Measurements from ENCODE around the gene MYO3B.
"Not testable (repeated sequence)": the region's sequence is repeated elsewhere in the genome, so short reads cannot be mapped to it uniquely, and the experiment has no call there.

The MYO3B gene

GRCh38 chr2:170212625-170213280 is 34.8 kb downstream of the MYO3B start:
- DNase-seq = no peak

GRCh38 chr2:170213281-170213625 is 35.3 kb downstream of the MYO3B start:
- DNase-seq = not testable (repeated sequence)

DNA sequence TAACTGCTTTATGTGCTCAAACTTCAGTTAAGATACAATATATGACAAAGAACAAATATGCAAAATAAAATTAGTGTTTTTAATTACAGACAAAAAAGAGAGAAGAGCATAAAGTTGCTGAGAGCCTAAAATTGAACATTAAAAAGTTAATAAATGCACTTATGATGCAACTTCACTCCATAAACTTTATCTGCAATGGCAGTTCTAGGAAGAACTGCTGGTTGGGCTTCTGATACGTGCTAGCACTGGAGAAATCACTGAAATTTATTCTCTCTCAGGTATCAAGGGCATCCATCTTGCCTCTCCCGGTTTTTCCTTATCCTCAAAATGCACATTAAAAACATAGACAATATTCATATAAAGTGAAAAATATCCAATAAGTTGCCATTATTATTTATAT is 35.7 kb downstream of the MYO3B start:
- DNase-seq = no peak

GRCh38 chr2:170214309-170214948 is 36.5 kb downstream of the MYO3B start:
- DNase-seq = no peak

DNA sequence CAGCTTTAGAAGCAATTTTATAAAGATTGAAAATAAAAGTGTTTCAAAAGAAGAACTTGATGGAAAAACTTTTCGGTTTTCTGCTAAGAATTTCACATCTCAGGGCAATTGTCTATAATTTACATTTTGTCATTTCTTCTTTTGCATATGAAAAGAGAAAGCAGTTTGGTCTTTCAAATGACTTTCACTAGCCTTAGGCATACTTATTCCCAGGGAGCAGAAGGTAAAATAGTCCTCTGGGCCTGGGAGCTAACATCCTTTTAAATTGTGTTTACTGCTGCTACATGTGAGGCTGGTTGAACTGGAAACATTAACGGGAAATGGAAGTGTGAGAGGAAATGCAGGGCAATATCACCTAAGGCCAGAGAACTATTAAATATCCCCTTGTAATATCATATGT is 37.1 kb downstream of the MYO3B start:
- DNase-seq = no peak

- DNase-seq = no peak
Observed at GRCh38 chr2:170216428-170216827, 38.5 kb downstream of the MYO3B start.

GRCh38 chr2:170216981-170217380 is 39.0 kb downstream of the MYO3B start:
- DNase-seq = no peak

DNA sequence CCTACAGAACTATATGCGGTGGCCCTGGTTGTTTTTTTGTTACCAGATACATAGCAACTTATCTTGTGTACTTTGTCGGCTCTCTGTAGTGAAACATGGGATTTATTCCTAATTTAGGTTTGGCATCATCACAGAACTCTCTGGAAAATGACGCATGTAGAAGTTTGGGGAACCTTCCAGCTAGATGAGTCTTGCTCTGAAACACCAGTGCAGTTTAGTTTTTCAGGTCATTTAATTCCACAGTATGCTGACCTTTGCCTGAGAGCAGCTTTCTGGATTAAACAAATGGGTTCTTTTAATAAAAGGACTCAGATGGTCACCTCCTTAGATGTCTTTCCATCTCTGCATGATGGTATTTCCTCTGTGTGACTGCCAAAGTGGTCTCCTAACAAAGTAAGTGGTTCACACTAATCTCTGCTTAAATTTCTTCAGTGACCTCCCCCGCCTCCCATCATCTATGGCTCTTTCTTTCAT is 39.9 kb downstream of the MYO3B start:
- DNase-seq = no peak

- DNase-seq = no peak
Observed at GRCh38 chr2:170218456-170218855, 40.5 kb downstream of the MYO3B start.

GRCh38 chr2:170218931-170219330 is 41.0 kb downstream of the MYO3B start:
- DNase-seq = peak; percentile 66

DNA sequence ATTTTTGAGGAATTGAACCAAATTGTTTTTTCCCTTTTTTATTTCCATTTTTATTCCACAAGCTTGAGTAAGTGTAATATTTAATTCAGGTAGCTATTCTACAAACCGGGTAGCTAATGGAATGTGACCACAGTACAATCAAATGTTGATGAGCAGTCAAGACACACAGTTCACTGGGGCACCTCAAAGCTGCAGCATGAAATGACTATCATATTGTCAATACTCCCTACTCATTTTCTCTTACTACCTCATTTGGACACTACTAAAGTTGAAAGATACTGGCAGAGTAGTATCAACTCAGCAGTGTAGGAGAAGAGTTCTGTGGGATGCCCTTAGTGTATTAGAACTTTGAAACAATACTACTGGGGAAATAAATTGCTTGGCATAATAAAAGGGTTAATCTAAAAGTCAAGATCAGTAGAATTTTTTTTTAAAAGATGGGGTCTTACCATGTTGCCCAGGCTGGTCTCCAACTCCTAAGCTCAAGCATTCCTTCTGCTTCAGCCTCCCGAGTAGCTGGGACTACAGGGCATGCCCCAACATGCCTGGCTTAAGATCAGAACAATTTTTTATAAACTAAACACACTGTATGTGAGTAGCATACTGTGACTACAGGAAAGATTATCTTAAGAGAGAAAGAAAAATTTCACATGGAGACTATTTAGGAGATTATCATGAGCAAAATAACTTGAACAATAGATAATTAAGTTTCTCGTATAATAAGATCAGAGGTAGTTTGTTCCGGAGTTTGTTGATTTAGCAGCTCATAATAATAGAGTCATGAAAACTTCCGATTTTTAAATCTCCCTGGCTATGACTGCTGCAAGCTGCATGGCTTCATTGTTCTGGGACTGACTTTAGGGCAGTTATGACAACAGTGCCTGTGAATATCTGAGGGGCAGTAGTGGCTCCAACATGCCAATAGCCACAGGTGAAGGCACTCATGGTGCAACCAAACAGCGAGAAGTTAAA is 43.7 kb downstream of the MYO3B start:
- DNase-seq = no peak

- DNase-seq = no peak
Observed at GRCh38 chr2:170222298-170222697, 44.4 kb downstream of the MYO3B start.

DNA sequence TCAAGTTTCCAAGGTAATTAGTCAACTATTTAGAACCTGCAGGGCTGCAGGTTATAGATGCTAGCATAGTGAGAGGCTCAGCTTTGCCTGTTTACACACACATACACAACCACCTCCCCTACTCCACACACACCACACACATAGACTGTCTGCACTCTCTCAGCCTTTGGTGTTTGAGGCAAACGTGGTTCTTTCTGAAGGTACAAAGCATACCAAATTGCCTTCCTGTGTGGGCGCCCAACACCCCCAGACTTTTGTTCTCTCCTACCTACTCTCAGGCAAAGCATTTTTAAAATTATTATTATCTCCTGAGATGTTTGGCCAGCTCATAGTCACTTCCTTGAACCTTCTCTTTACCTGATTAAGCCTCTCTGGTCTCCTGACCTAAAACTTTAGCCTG is 44.9 kb downstream of the MYO3B start:
- no peak for DNase-seq

DNA sequence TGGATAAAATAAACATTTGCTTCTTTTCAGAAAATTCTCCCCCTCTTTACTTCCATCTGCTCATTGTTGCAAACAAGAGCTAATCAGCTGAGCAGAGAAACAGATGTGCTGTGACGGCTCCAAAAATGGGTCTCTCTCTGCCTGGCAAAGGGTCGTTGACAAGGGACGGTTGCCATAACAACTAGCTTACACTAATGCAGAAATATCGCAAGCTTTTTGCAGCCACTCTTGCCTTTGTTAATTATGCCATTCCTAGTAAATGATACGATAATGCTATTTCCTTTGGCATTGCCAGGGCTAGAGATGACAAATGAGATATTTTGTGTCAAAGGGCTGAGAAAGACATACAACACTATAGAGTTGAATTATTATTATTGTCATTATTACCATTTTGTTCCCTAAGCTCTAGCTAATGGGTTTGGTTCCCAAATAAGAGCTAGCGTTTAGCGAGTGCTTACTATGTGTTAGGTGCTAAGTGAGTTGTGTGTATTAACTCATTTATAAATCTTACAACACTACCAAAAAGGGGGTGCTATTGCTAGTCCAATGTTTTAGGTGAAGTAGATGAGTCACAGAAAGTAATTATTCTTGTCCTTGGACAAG is 46.8 kb downstream of the MYO3B start:
- DNase-seq = no peak

DNA sequence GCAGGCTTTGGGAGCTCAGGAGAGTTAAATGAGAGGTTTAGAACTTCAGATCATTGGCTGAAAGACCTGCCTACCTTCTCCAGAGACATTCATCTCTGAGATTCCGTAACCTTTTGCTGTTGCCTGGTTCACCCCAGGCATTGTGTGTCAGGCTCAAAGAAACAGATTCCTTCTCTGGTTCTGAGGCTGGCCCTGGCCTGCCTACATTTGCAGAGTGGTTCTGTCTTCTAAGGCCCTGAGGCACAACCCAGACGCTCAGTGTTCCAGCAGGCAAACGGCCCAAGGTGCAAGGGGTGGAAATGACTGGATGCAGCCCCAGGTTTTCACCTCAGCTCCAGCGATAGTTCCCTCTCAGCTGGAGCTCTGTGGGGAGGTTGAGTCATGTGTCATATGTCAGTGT is 48.3 kb downstream of the MYO3B start:
- peak; percentile 75 for DNase-seq

- no peak for DNase-seq
Observed at GRCh38 chr2:170227507-170227947, 49.6 kb downstream of the MYO3B start.

- DNase-seq = no peak
Observed at GRCh38 chr2:170227951-170228350, 50.0 kb downstream of the MYO3B start.

DNA sequence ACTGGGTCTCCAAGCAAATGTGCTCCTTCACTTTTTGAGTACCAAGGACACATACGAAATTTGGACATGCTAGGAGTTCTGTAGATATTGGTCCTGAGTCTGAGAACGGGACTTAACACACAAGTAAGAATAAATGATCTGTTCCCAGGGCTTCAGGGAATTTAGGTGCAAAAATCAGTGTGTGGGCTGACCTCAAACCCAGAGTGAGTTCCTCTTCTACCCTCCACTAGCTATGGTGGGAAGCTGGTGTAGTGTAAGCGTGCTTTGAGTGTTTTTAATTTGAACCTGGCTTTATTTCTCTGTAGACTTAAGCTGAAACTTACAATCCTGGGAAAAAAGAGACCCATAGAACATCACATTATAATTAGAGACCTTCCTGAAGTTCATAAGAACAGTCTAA is 50.5 kb downstream of the MYO3B start:
- no peak for DNase-seq

GRCh38 chr2:170229125-170229524 is 51.2 kb downstream of the MYO3B start:
- DNase-seq = no peak

- DNase-seq = no peak
Observed at GRCh38 chr2:170229744-170230143, 51.8 kb downstream of the MYO3B start.

- peak; percentile 71 for DNase-seq
Observed at GRCh38 chr2:170235860-170236679, 58.1 kb downstream of the MYO3B start.

DNA sequence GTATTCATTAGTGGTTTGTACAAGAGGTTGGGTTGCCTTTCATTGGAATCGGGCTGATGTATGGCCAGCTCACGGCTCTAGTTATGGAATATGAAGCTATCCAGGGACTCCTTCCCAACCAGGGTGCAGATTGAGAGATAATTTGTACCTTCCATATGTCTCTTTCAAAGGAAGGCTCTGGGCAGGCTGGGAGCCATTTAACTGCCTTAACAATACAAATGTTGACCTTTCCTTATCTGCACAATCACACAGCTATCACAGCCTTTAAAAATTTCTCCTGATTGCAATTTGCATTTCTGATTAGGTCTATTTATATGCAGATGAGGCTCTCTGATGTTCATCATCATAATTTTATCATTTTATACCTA is 58.7 kb downstream of the MYO3B start:
- DNase-seq = peak; percentile 22
